MM.1S (cell line): ENCODE measurements around the gene TSPAN31.

ENCODE experiments used
- EZH2 ChIP-seq: fragments of 300-600 bp; sonication (generic); optimal IDR thresholded peaks from 2 replicates; pipeline ENCODE3; 2017; ENCODE audit warnings: low read depth, mild to moderate bottlenecking, antibody characterized with exemption, low read length, mixed read lengths
- EZH2phosphoT487 ChIP-seq: fragments of 300-600 bp; sonication (generic); IDR thresholded peaks from 2 replicates; pipeline ENCODE4 v1.6.1; 2018; ENCODE audit warnings: antibody characterized with exemption, low read length
- TF ChIP-seq, protein P1 (sequence below): fragments of 300-600 bp; sonication (generic); IDR thresholded peaks from 2 replicates; pipeline ENCODE4 v1.5.1; 2016; ENCODE audit warnings: antibody characterized with exemption, low read length, mixed read lengths

DNA sequence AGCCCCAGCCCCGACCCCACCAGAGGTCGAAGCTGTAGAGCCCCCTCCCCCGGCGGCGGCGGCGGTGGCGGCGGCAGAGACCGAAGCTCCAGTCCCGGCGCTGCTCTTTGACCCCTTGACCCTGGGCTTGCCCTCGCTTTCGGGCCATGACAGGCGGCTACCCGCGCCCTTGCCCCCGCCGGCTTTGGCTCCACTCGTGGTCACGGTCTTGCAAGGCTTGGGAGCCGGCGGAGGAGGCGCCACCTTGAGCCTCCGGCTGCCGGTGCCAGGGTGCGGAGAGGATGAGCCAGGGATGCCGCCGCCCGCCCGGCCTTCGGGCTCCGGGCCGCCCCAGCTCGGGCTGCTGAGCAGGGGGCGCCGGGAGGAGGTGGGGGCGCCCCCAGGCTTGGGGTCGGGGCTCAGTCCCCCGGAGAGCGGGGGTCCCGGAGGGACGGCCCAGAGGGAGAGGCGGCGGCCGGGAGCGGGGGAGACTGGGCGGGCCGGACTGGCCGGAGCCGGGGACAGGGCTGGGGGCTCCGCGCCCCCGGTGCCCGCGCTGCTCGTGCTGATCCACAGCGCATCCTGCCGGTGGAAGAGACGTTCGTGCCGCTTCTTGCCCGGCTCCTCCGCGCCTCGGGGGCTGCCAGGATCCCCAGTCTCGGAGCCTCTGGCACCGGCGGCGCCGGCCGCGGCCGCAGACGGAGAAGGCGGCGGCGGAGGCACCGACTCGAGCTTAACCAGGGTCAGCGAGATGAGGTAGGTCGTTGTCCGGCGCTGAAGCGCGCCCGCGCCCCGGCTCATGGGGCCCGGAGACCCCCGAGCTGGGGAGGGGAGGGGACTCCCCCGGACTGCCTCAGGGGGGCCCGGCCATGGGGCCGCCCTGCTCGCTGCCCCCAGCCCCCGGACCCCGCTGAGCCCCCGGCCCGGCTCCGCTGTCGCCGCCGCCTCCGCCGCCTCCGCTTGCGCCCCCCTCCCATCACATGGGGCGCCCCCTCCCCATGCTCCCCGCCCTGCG lies 7.1 kb upstream of the TSPAN31 start:
- TF ChIP-seq, protein P1, sequence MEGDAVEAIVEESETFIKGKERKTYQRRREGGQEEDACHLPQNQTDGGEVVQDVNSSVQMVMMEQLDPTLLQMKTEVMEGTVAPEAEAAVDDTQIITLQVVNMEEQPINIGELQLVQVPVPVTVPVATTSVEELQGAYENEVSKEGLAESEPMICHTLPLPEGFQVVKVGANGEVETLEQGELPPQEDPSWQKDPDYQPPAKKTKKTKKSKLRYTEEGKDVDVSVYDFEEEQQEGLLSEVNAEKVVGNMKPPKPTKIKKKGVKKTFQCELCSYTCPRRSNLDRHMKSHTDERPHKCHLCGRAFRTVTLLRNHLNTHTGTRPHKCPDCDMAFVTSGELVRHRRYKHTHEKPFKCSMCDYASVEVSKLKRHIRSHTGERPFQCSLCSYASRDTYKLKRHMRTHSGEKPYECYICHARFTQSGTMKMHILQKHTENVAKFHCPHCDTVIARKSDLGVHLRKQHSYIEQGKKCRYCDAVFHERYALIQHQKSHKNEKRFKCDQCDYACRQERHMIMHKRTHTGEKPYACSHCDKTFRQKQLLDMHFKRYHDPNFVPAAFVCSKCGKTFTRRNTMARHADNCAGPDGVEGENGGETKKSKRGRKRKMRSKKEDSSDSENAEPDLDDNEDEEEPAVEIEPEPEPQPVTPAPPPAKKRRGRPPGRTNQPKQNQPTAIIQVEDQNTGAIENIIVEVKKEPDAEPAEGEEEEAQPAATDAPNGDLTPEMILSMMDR: no peak
- TF ChIP-seq EZH2phosphoT487 (no peak), EZH2 (no peak)
